Left lobe of liver (tissue), 2 donors: ENCODE results near the gene RBM20. TPM values are rescaled to one million over a fixed set of nuclear protein-coding genes. Genes with fewer than 3 reads are reported as not detected.
A peak's percentile ranks its signal among the peaks of the same experiment; 100 is the strongest.

Experiments
- ATAC-seq: fragments of 200-7000 bp; cut with Tn5 transposase; one replicate; pipeline ENCODE4 v1.9.1; 2020; ENCODE audit warnings: mild to moderate bottlenecking, moderate library complexity
- DNase-seq: peaks from one replicate; pipeline ENCODE4 v3.0.0-alpha.2; 2020; ENCODE audit warnings: low spot score
- total RNA-seq: library from RNA; stranded (reverse); gene quantifications from one replicate; pipeline ENCODE4 v1.2.1, GENCODE V29; 2021
- donor health status: DM: no; HTN: no; CAD: no; lungs with moderate emphysema.
- donor health status: DM: no; HTN: yes; CAD: no.

The RBM20 gene
- total RNA-seq, 1 donor from 2014 or later: 0.33 TPM

GRCh38 chr10:110671788-110672579, 27.8 kb downstream of the RBM20 start:
- peak; percentile 99 for ATAC-seq
- peak; percentile 79 for DNase-seq

GRCh38 chr10:110672580-110672919, 28.4 kb downstream of the RBM20 start:
- no peak for DNase-seq
- peak; percentile 60 for ATAC-seq

GRCh38 chr10:110676016-110676415, 31.9 kb downstream of the RBM20 start:
- DNase-seq: no peak
- ATAC-seq: no peak

DNA sequence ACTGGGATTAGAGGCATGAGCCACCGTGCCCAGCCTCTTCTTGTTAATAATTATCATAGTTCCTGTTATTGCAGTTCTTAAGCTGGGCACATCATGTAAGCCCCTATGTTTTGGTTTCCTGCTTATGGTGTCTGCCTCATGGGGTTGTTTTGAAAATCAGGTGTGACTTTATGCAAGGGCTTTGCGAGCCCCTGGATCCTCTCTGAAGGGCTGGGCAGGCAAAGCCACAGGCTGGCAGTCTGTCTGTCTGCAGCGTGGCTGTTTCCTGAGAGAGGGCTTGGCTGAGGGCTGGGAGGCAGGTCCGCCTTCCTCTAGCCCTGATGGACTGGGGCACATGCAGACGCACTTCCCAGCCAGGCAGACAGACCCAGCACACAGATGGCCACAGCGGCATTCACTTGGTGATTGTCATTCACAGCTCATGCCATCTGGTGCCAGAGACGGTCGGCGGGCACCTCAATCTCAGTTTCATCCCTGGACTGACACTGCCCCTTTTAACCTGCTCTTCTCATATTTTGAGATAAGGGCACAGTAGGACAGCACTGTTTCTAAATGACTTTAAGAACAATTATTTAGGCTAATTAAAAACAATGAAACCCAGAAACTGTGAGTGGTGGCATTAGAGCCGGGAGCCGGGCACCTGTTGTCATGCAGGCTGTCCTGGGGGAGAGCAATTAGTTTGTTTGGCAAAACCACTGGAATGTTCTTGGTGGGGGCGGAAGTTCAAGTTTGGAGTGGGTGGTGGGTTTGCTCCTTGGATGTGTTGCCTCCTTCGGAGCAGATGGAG, 35.5 kb downstream of the RBM20 start:
- ATAC-seq (no peak), DNase-seq (no peak)

GRCh38 chr10:110680273-110681020, 36.3 kb downstream of the RBM20 start:
- DNase-seq (no peak), ATAC-seq (no peak)

- DNase-seq: no peak
- ATAC-seq: no peak
Measured at GRCh38 chr10:110681023-110681681, 37.0 kb downstream of the RBM20 start.

DNA sequence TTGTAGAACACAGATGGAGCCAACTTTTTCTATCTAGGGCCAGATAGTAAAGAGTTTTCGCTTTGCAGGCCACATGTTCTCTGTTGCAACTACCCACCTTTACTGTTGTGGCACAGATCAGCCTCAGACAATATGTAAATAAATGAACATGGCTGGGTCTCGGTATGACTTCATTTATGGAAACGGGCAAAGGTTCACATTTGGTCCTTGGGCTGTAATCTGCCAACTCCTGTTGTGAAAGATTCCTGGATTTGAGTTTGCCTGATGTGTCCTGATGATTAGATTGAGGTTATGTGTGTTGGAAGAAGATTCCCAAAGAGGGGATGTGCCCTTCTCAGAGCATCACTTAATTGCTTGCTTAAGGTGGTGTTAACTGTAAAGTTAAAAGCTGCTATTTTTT, 38.2 kb downstream of the RBM20 start:
- DNase-seq (peak; percentile 54), ATAC-seq (peak; percentile 85)

DNA sequence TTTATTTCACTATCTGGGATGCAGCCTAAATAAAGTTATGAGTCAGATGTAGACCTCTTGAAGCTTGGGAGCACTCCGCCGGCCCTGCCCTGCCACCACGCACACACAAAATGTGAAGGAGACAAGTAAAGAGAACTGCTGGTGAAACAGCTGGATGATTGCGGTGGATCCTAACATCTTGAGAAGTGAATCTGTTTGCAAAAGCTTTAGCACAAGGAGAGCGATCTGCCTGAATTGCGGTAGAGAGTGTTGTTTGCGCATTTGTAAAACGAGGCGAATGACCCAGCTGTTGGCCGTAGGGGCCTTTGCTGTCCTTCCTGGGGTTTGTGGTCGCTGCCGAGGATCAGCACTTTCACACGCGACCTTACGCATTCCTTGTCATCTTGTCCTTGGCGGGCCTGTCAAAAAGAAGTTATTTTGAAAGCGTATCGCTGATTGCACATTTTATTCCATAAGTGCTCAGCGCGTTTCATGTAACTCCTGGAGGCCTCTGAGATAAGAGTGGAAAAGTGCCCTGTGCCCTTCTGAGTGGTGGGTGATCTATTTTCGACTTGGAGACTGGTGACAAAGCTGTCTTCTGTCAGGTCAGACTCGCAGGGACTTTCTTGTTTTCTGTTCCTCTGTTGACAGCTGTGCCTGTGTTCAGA, 40.8 kb downstream of the RBM20 start:
- DNase-seq: no peak
- ATAC-seq: no peak

GRCh38 chr10:110686047-110686446, 41.9 kb downstream of the RBM20 start:
- ATAC-seq: no peak
- no peak for DNase-seq

GRCh38 chr10:110686949-110687348, 42.8 kb downstream of the RBM20 start:
- DNase-seq: no peak
- no peak for ATAC-seq

DNA sequence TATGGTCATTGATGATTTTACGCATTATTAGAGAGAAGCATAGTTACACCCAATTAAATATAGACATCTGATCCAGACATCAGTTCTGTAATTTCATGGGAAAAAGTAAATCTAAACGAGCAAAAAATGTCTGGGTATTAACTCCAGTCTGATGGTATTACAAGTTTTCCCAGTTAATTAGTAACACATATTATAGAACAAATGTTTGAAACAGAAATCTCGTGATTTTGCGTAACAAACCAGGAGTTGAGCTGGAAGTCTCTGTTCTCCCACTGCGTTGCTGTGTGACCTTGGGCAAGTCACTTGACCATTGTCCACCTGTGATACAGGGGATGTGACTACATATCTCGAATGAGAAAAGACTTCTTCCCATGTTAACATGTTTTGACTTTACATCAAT, 43.3 kb downstream of the RBM20 start:
- DNase-seq (no peak), ATAC-seq (no peak)

DNA sequence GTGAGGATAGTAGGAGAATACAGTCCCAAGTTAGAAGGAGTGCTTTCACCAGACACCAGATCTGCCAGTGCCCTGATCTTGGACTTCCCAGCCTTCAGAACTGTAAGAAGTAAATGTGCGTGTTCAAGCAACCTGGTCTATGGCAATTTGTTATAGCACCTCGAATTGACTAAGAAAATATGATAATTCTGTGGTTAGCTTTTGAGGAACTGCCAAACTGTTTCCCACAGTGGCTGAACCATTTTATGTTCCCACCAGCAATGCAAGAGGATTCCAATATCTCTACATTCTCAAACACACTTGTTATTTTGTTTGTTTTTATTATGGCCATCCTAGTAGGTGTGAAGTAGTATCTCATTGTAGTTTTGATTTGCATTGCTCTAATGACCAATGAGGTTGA, 47.0 kb downstream of the RBM20 start:
- DNase-seq (no peak), ATAC-seq (no peak)

- DNase-seq (no peak), ATAC-seq (no peak)
Measured at GRCh38 chr10:110694263-110694662, 50.1 kb downstream of the RBM20 start.

GRCh38 chr10:110694820-110695538, 50.8 kb downstream of the RBM20 start:
- DNase-seq: no peak
- ATAC-seq: no peak

- DNase-seq (no peak), ATAC-seq (no peak)
Measured at GRCh38 chr10:110695539-110695886, 51.4 kb downstream of the RBM20 start.

DNA sequence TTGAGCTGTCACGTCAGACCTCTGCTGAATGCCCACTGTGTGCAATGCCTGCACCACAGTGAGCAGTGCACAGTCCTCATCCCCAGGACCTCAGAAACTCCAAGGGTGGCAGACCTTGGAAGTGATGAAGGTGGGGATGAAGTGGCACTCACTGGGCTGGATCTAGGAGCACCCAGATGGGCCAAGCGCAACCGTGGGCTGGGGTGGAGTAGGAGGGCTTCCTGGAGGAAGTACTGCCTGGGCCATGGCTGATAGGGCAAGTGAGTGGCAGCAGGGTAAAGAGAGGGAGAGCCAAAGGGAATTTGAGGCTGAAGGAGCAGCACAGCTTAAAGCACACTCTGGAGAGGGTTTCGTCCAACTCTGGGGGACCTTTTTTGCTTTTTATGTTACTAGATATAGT, 52.3 kb downstream of the RBM20 start:
- DNase-seq (no peak), ATAC-seq (no peak)

GRCh38 chr10:110698340-110698739, 54.2 kb downstream of the RBM20 start:
- ATAC-seq: no peak
- no peak for DNase-seq

- DNase-seq: no peak
- ATAC-seq: no peak
Measured at GRCh38 chr10:110698782-110699201, 54.7 kb downstream of the RBM20 start.

- DNase-seq (no peak), ATAC-seq (no peak)
Measured at GRCh38 chr10:110699859-110700468, 55.8 kb downstream of the RBM20 start.
